ENCODE results near the gene TRMT5. TPM values are rescaled to one million over a fixed set of nuclear protein-coding genes. Genes with fewer than 3 reads are reported as not detected.

The TRMT5 gene
- total and polyA plus RNA-seq, 2 donors (not counting 3 experiments of a cell fraction or from before 2014, with no cell fraction given) = 2.4 to 12.6 TPM

DNA sequence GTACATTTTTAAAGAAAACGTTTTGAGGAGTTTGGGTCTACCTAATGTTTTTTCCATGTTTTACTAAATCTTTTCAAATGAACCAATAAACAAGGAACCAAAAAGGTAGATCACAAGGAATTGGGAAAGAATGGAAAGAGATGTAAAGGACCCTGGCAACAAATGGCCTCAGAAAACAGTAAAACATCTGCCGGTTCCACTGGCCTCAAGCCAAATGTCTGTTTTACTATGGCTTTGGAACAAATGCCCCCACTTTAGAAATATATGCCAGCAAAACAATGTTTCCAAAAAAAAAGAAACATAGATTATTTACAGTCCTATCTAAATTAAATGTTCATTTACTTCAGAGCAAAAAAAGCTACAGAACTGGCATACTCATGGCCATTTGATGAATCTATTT is 3.0 kb downstream of the TRMT5 start:
- no peak for TF ChIP-seq MYC (IDR thresholded peaks at IDR 0.05; ENCODE audit: low read depth, low read length)
- no peak for TF ChIP-seq POLR2A (IDR thresholded peaks at IDR 0.05; ENCODE audit: low read depth, low read length)
- no peak for TF ChIP-seq GATA2 (IDR thresholded peaks at IDR 0.05; ENCODE audit: insufficient read depth, insufficient read length, low read depth, low read length)
- TF ChIP-seq EZH2 (IDR thresholded peaks at IDR 0.05; ENCODE audit: borderline replicate concordance, low read depth, low read length, severe bottlenecking) = no peak
- TF ChIP-seq, protein P1, sequence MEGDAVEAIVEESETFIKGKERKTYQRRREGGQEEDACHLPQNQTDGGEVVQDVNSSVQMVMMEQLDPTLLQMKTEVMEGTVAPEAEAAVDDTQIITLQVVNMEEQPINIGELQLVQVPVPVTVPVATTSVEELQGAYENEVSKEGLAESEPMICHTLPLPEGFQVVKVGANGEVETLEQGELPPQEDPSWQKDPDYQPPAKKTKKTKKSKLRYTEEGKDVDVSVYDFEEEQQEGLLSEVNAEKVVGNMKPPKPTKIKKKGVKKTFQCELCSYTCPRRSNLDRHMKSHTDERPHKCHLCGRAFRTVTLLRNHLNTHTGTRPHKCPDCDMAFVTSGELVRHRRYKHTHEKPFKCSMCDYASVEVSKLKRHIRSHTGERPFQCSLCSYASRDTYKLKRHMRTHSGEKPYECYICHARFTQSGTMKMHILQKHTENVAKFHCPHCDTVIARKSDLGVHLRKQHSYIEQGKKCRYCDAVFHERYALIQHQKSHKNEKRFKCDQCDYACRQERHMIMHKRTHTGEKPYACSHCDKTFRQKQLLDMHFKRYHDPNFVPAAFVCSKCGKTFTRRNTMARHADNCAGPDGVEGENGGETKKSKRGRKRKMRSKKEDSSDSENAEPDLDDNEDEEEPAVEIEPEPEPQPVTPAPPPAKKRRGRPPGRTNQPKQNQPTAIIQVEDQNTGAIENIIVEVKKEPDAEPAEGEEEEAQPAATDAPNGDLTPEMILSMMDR (IDR thresholded peaks at IDR 0.05; ENCODE audit: extremely low read depth in 1 of 2, insufficient read depth in 1 of 2, low read depth in 1 of 2, low read length in 2 of 2) = no peak
- TF ChIP-seq POLR2AphosphoS5 (IDR thresholded peaks at IDR 0.05; ENCODE audit: insufficient read depth, low read depth, low read length) = no peak
- TF ChIP-seq, protein P2, sequence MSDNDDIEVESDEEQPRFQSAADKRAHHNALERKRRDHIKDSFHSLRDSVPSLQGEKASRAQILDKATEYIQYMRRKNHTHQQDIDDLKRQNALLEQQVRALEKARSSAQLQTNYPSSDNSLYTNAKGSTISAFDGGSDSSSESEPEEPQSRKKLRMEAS (IDR thresholded peaks at IDR 0.05; ENCODE audit: insufficient read depth, insufficient read length) = no peak
- TF ChIP-seq JUN (IDR thresholded peaks at IDR 0.05; ENCODE audit: borderline replicate concordance, insufficient read depth, insufficient read length, low read depth) = no peak
- TF ChIP-seq FOS (IDR thresholded peaks at IDR 0.05; ENCODE audit: borderline replicate concordance, insufficient read depth, low read length) = no peak
- FAIRE-seq (no peak), DNase-seq (ENCODE audit: low read depth, low spot score) (peak; percentile 36)
- Histone ChIP-seq H2AFZ (ENCODE audit: low read depth, low read length) (no peak overlapping the region), H3K9me1 (replicated peaks; ENCODE audit: control insufficient read depth, extremely low read depth, insufficient read depth, low read length) (no peaks in the 10 kb centered on the region), H3K9ac (replicated peaks; ENCODE audit: extremely low read depth, insufficient read depth, low read length) (no peak overlapping the region), H3K9me3 (replicated peaks; ENCODE audit: control insufficient read depth, insufficient read depth, low read length) (no peaks in the 10 kb centered on the region), H3K27ac (ENCODE audit: insufficient read depth, low read depth, low read length) (no peak overlapping the region), H3K4me2 (ENCODE audit: insufficient read depth, low read length) (peak overlapping the region; percentile 81), H3K36me3 (ENCODE audit: control insufficient read depth in 2 of 2, extremely low read depth in 1 of 2, insufficient read depth in 2 of 2, low read length in 2 of 2) (peaks cover 2 to 7% of the 10 kb centered on the region in 2 experiments), H3K27me3 (ENCODE audit: control insufficient read depth in 2 of 2, insufficient read depth in 2 of 2, low read length in 2 of 2) (no peaks in the 10 kb centered on the region), H3K4me1 (ENCODE audit: control insufficient read depth, extremely low read depth, insufficient read depth, low read length) (peaks cover 44% of the 10 kb centered on the region), H3K79me2 (ENCODE audit: control insufficient read depth, insufficient read depth, low read length) (peaks cover 19% of the 10 kb centered on the region), H4K20me1 (replicated peaks; ENCODE audit: control insufficient read depth, extremely low read depth, insufficient read depth, low read length) (no peaks in the 10 kb centered on the region), H3K4me3 (replicated peaks in 1 of 3; ENCODE audit: insufficient read depth in 1 of 3, low read depth in 1 of 3, low read length in 3 of 3) (peak overlapping the region in 1 of 3 experiments; percentile 37)
- intact Hi-C loops (cut with micrococcal nuclease) (no loop called here), dilution Hi-C loops (cut with MboI; ENCODE audit: extremely low pct_ligation_motif_present, low sequenced_read_pairs) (no loop called here)
- POLR2A ChIA-PET = no interaction called here
- CTCF ChIA-PET = interaction anchor here (1.5 to 1.9 kb wide), 3 partner anchors 48 to 321 kb away, joined by 3 to 5 read pairs (median 4); no protein-coding TSS in a partner anchor
- no TSS peak for BruUV-seq (replicated peaks)

Measured in endothelial cell of umbilical vein (primary cell).